ENCODE data around the gene STAG1.

STAG1 gene

GRCh38 chr3:136432685-136433084, 319.5 kb downstream of the STAG1 start:
- no peaks in the 10 kb centered on the region for H3K27me3 ChIP-seq (ENCODE audit: control insufficient read depth in 1 of 2, insufficient read depth in 2 of 2, low read length in 2 of 2)
- no peak overlapping the region for H3K27ac ChIP-seq (ENCODE audit: low read depth, low read length)
- no peaks in the 10 kb centered on the region for H3K36me3 ChIP-seq (ENCODE audit: insufficient read depth, low read length)
- H3K9ac ChIP-seq (ENCODE audit: low read length): no peak overlapping the region
- no peak overlapping the region for H3K4me3 ChIP-seq (ENCODE audit: low read depth in 1 of 2, low read length in 2 of 2)
- H3K4me1 ChIP-seq (ENCODE audit: insufficient read depth, low read length): no peaks in the 10 kb centered on the region
- no peaks in the 10 kb centered on the region for H3K9me3 ChIP-seq (ENCODE audit: low read length)

- H3K9ac ChIP-seq (ENCODE audit: low read length): no peak overlapping the region
- no peak overlapping the region for H3K4me3 ChIP-seq (ENCODE audit: low read depth in 1 of 2, low read length in 2 of 2)
- H3K27ac ChIP-seq (ENCODE audit: low read depth, low read length): no peak overlapping the region
- H3K36me3 ChIP-seq (ENCODE audit: insufficient read depth, low read length): no peaks in the 10 kb centered on the region
- H3K27me3 ChIP-seq (ENCODE audit: control insufficient read depth in 1 of 2, insufficient read depth in 2 of 2, low read length in 2 of 2): no peaks in the 10 kb centered on the region
- H3K9me3 ChIP-seq (ENCODE audit: low read length): no peaks in the 10 kb centered on the region
- H3K4me1 ChIP-seq (ENCODE audit: insufficient read depth, low read length): no peaks in the 10 kb centered on the region
Observed at GRCh38 chr3:136428167-136428566, 324.0 kb downstream of the STAG1 start.

GRCh38 chr3:136427236-136427635, 324.9 kb downstream of the STAG1 start:
- Histone ChIP-seq H3K4me3 (ENCODE audit: low read depth in 1 of 2, low read length in 2 of 2) (no peak overlapping the region), H3K36me3 (ENCODE audit: insufficient read depth, low read length) (no peaks in the 10 kb centered on the region), H3K9ac (ENCODE audit: low read length) (no peak overlapping the region), H3K9me3 (ENCODE audit: low read length) (no peaks in the 10 kb centered on the region), H3K27ac (ENCODE audit: low read depth, low read length) (no peak overlapping the region), H3K27me3 (ENCODE audit: control insufficient read depth in 1 of 2, insufficient read depth in 2 of 2, low read length in 2 of 2) (no peaks in the 10 kb centered on the region), H3K4me1 (ENCODE audit: insufficient read depth, low read length) (no peaks in the 10 kb centered on the region)

- no peaks in the 10 kb centered on the region for H3K27me3 ChIP-seq (ENCODE audit: control insufficient read depth in 1 of 2, insufficient read depth in 2 of 2, low read length in 2 of 2)
- H3K27ac ChIP-seq (ENCODE audit: low read depth, low read length): no peak overlapping the region
- peaks cover 7% of the 10 kb centered on the region for H3K36me3 ChIP-seq (ENCODE audit: insufficient read depth, low read length)
- H3K4me1 ChIP-seq (ENCODE audit: insufficient read depth, low read length): no peaks in the 10 kb centered on the region
- H3K4me3 ChIP-seq (ENCODE audit: low read depth in 1 of 2, low read length in 2 of 2): no peak overlapping the region
- no peak overlapping the region for H3K9ac ChIP-seq (ENCODE audit: low read length)
- no peaks in the 10 kb centered on the region for H3K9me3 ChIP-seq (ENCODE audit: low read length)
Observed at GRCh38 chr3:136414476-136414875, 337.7 kb downstream of the STAG1 start.

GRCh38 chr3:136412307-136412706, 339.9 kb downstream of the STAG1 start:
- no peak overlapping the region for H3K27ac ChIP-seq (ENCODE audit: low read depth, low read length)
- no peaks in the 10 kb centered on the region for H3K27me3 ChIP-seq (ENCODE audit: control insufficient read depth in 1 of 2, insufficient read depth in 2 of 2, low read length in 2 of 2)
- peaks cover 7% of the 10 kb centered on the region for H3K36me3 ChIP-seq (ENCODE audit: insufficient read depth, low read length)
- no peaks in the 10 kb centered on the region for H3K9me3 ChIP-seq (ENCODE audit: low read length)
- H3K4me3 ChIP-seq (ENCODE audit: low read depth in 1 of 2, low read length in 2 of 2): no peak overlapping the region
- H3K4me1 ChIP-seq (ENCODE audit: insufficient read depth, low read length): no peaks in the 10 kb centered on the region
- no peak overlapping the region for H3K9ac ChIP-seq (ENCODE audit: low read length)

- no peaks in the 10 kb centered on the region for H3K9me3 ChIP-seq (ENCODE audit: low read length)
- H3K27ac ChIP-seq (ENCODE audit: low read depth, low read length): no peak overlapping the region
- no peak overlapping the region for H3K4me3 ChIP-seq (ENCODE audit: low read depth in 1 of 2, low read length in 2 of 2)
- no peak overlapping the region for H3K9ac ChIP-seq (ENCODE audit: low read length)
- peaks cover 7% of the 10 kb centered on the region for H3K36me3 ChIP-seq (ENCODE audit: insufficient read depth, low read length)
- H3K27me3 ChIP-seq (ENCODE audit: control insufficient read depth in 1 of 2, insufficient read depth in 2 of 2, low read length in 2 of 2): no peaks in the 10 kb centered on the region
- no peaks in the 10 kb centered on the region for H3K4me1 ChIP-seq (ENCODE audit: insufficient read depth, low read length)
Observed at GRCh38 chr3:136409549-136409948, 342.6 kb downstream of the STAG1 start.

- Histone ChIP-seq H3K9ac (ENCODE audit: low read length) (no peak overlapping the region), H3K27ac (ENCODE audit: low read depth, low read length) (no peak overlapping the region), H3K4me1 (ENCODE audit: insufficient read depth, low read length) (no peaks in the 10 kb centered on the region), H3K27me3 (ENCODE audit: control insufficient read depth in 1 of 2, insufficient read depth in 2 of 2, low read length in 2 of 2) (no peaks in the 10 kb centered on the region), H3K9me3 (ENCODE audit: low read length) (no peaks in the 10 kb centered on the region), H3K36me3 (ENCODE audit: insufficient read depth, low read length) (no peaks in the 10 kb centered on the region), H3K4me3 (ENCODE audit: low read depth in 1 of 2, low read length in 2 of 2) (no peak overlapping the region)
Observed at GRCh38 chr3:136404056-136404455, 348.1 kb downstream of the STAG1 start.

- H3K9me3 ChIP-seq (ENCODE audit: low read length): no peaks in the 10 kb centered on the region
- no peaks in the 10 kb centered on the region for H3K27me3 ChIP-seq (ENCODE audit: control insufficient read depth in 1 of 2, insufficient read depth in 2 of 2, low read length in 2 of 2)
- H3K4me3 ChIP-seq (ENCODE audit: low read depth in 1 of 2, low read length in 2 of 2): no peak overlapping the region
- no peaks in the 10 kb centered on the region for H3K36me3 ChIP-seq (ENCODE audit: insufficient read depth, low read length)
- no peaks in the 10 kb centered on the region for H3K4me1 ChIP-seq (ENCODE audit: insufficient read depth, low read length)
- no peak overlapping the region for H3K9ac ChIP-seq (ENCODE audit: low read length)
- H3K27ac ChIP-seq (ENCODE audit: low read depth, low read length): no peak overlapping the region
Observed at GRCh38 chr3:136396916-136397315, 355.3 kb downstream of the STAG1 start.

GRCh38 chr3:136390574-136390973, 361.6 kb downstream of the STAG1 start:
- Histone ChIP-seq H3K9ac (ENCODE audit: low read length) (no peak overlapping the region), H3K27ac (ENCODE audit: low read depth, low read length) (no peak overlapping the region), H3K36me3 (ENCODE audit: insufficient read depth, low read length) (no peaks in the 10 kb centered on the region), H3K4me1 (ENCODE audit: insufficient read depth, low read length) (no peaks in the 10 kb centered on the region), H3K27me3 (ENCODE audit: control insufficient read depth in 1 of 2, insufficient read depth in 2 of 2, low read length in 2 of 2) (no peaks in the 10 kb centered on the region), H3K9me3 (ENCODE audit: low read length) (no peaks in the 10 kb centered on the region), H3K4me3 (ENCODE audit: low read depth in 1 of 2, low read length in 2 of 2) (no peak overlapping the region)

- Histone ChIP-seq H3K9me3 (ENCODE audit: low read length) (no peaks in the 10 kb centered on the region), H3K36me3 (ENCODE audit: insufficient read depth, low read length) (no peaks in the 10 kb centered on the region), H3K4me3 (ENCODE audit: low read depth in 1 of 2, low read length in 2 of 2) (no peak overlapping the region), H3K27ac (ENCODE audit: low read depth, low read length) (no peak overlapping the region), H3K4me1 (ENCODE audit: insufficient read depth, low read length) (no peaks in the 10 kb centered on the region), H3K27me3 (ENCODE audit: control insufficient read depth in 1 of 2, insufficient read depth in 2 of 2, low read length in 2 of 2) (no peaks in the 10 kb centered on the region), H3K9ac (ENCODE audit: low read length) (no peak overlapping the region)
Observed at GRCh38 chr3:136387031-136387430, 365.1 kb downstream of the STAG1 start.

GRCh38 chr3:136385457-136385856, 366.7 kb downstream of the STAG1 start:
- no peak overlapping the region for H3K27ac ChIP-seq (ENCODE audit: low read depth, low read length)
- H3K4me3 ChIP-seq (ENCODE audit: low read depth in 1 of 2, low read length in 2 of 2): no peak overlapping the region
- no peaks in the 10 kb centered on the region for H3K4me1 ChIP-seq (ENCODE audit: insufficient read depth, low read length)
- no peaks in the 10 kb centered on the region for H3K36me3 ChIP-seq (ENCODE audit: insufficient read depth, low read length)
- no peaks in the 10 kb centered on the region for H3K27me3 ChIP-seq (ENCODE audit: control insufficient read depth in 1 of 2, insufficient read depth in 2 of 2, low read length in 2 of 2)
- H3K9me3 ChIP-seq (ENCODE audit: low read length): no peaks in the 10 kb centered on the region
- H3K9ac ChIP-seq (ENCODE audit: low read length): no peak overlapping the region

- H3K36me3 ChIP-seq (ENCODE audit: insufficient read depth, low read length): no peaks in the 10 kb centered on the region
- H3K27me3 ChIP-seq (ENCODE audit: control insufficient read depth in 1 of 2, insufficient read depth in 2 of 2, low read length in 2 of 2): no peaks in the 10 kb centered on the region
- no peak overlapping the region for H3K27ac ChIP-seq (ENCODE audit: low read depth, low read length)
- H3K4me1 ChIP-seq (ENCODE audit: insufficient read depth, low read length): no peaks in the 10 kb centered on the region
- no peaks in the 10 kb centered on the region for H3K9me3 ChIP-seq (ENCODE audit: low read length)
- H3K9ac ChIP-seq (ENCODE audit: low read length): no peak overlapping the region
- H3K4me3 ChIP-seq (ENCODE audit: low read depth in 1 of 2, low read length in 2 of 2): no peak overlapping the region
Observed at GRCh38 chr3:136381051-136381450, 371.1 kb downstream of the STAG1 start.

Data from muscle layer of colon (tissue), 2 donors.